Kasumi-1 (cell line): Measurements from ENCODE around the gene GFRA1.

Source experiments
- DNase-seq, 2 experiments: peaks; one replicate each; lab custom pipeline; 2025; lab: John Stamatoyannopoulos, UW

The GFRA1 gene

GRCh38 chr10:116159197-116159596, 113.8 kb downstream of the GFRA1 start:
- DNase-seq, result no peak

DNA sequence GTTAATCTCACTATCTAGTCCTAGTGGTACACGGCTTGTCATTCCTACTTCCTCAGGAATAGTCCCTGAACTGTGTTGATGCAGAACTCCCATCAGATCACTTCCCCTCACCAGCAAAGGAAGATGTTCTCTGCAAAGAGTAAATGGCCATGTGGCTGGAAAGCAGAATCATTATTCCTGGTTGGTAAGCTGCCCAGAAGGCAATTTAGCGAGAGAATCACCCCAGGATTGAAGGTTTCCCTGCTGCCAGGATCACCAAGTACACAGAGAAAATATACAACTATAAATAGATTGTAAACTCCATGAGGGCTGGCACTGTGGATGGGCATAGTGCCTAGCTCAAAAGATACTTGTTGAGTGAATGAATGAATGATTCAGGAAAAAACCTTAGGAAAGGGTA, 115.0 kb downstream of the GFRA1 start:
- DNase-seq, result no peak

- no peak for DNase-seq
These were observed 115.5 kb downstream of the GFRA1 start for GRCh38 chr10:116157485-116157884.

DNA sequence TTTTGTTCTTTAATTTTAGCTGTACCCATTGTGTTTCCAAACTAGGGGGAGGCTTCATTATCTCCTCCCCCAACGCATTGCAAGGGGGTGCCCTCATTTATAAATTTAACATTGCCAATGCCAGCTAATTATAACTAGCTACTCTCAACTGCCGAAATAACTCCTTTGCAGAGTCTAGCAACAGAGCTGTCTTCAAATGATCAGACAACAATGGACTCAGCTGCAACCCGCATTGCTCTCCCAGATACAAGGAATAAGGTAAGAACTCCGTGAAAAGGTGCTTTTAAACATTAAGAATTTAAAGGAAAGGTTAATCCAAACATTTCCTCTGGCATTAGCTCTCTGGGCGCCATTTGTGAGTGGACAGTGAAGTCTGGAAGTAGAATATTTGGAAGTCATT, 116.2 kb downstream of the GFRA1 start:
- no peak for DNase-seq

- DNase-seq, result no peak
These were observed 117.8 kb downstream of the GFRA1 start for GRCh38 chr10:116155191-116155590.

- DNase-seq, result no peak
These were observed 118.4 kb downstream of the GFRA1 start for GRCh38 chr10:116154651-116155050.

- DNase-seq, result no peak
These were observed 121.9 kb downstream of the GFRA1 start for GRCh38 chr10:116151076-116151475.

DNA sequence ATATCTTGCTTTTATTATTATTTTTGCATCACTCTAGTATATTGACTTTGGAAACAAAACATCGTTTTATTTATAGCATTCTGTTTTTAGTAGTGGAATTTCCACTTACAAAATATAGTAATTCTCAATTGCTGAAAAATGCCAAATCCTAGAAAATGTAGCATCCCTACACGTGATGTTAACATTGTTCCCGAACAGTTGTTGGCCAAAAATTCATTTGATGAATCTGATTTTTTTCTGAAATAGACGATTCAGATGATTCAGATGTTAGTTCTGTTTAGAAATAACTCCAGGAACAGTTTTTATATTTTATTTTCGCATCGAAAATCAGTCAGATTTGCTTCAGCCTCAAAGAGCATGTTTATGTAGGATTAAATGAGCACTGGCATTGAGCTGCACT, 122.4 kb downstream of the GFRA1 start:
- no peak for DNase-seq

- DNase-seq, result no peak
These were observed 125.7 kb downstream of the GFRA1 start for GRCh38 chr10:116147147-116147905.

DNA sequence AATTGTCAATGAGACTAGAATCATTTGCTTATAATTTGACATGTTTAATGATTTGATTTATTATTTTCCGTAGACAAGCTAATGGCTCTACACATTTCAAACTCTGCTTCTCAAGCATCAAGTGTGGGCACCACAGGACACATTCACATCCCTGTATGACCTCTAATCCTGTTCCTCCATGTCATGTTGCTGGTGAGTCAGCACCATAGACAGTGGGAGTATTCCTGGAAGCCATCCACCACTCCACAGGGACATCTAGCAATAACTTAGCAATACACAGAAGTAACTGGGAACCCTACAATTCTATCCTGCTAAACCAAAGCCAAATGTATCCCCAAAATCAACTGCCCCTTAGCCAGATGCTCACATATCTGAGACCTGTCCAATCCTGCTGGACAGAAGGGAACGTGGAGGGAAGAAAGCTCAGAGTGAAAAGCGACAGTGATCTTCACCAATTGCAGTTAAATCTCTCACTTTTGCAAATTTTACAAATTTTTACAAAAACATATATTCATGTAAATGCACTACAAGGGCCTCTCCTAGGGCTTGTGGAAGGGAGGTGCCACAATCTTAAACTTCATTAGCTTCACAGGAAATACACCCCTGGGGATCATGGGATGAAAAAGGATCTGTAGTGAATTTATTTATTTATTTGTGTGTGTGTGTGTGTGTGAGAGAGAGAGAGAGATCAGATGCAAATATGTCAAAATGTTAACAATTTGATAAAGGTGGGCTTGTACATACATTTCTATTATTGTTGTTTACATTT, 126.5 kb downstream of the GFRA1 start:
- no peak for DNase-seq

DNA sequence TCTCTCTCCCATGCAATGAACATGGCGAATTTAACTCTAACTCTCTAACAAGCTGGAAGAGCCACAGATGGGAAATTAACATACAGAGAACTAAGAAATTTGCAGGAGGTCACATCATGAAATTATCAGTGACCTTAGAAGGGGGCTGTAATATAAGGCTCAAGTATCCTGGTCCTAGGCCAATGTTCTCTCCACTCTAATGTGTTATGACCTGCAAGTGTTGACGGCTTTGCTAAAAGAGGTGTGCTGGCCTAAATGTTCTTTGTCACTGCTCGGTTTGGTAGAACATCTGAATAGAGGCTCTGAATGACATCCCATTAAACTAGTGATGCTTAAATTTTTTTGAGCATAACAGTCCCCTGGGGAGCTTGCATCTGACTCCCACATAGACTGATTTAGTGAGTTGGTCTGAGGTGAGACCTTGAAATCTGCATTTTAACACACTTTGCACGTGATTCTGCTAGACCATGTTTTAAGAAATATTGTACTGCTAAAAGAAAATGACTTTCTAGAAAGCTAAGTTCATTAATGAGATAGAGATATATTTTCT, 129.3 kb downstream of the GFRA1 start:
- DNase-seq, result no peak

DNA sequence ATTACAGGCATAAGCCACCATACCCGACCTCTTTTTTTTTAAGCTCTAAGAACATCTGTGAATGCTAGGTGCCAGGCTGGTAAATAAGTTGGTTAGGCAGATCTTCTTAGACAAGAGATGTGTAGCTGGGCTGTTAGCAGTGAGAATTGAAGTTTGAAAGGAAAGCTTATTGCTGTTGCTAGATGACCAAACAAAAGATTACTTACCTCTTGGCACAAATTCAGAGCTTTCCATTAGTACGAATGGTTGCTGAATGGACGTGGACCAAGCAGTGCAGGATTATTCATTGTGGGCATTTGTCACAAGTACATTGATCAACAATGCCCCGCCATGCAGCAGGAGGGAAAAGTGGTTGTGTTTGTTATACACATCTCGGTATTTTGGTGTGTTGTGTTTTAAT, 131.2 kb downstream of the GFRA1 start:
- no peak for DNase-seq

DNA sequence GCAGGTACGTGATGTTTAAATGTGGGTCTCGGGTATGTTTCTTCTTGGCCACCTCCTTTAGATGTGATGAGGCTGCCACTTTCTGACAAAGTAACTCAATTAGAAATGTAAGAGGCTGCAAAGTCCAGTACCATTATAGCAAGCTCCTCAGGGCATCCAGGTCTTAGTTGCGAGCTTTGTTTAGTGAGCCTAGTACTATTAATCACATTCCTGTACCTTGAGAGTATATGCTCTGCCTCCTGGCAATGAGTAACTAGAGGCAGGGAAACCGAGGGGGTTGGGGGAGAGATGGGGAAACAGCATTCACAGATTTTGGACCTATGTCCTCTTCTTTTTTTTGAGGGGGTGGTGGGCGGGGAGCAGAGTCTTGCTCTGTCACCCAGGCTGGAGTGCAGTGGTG, 131.8 kb downstream of the GFRA1 start:
- DNase-seq, result no peak

GRCh38 chr10:116139886-116140285, 133.1 kb downstream of the GFRA1 start:
- no peak for DNase-seq

- DNase-seq, result no peak
These were observed 134.1 kb downstream of the GFRA1 start for GRCh38 chr10:116138897-116139296.

DNA sequence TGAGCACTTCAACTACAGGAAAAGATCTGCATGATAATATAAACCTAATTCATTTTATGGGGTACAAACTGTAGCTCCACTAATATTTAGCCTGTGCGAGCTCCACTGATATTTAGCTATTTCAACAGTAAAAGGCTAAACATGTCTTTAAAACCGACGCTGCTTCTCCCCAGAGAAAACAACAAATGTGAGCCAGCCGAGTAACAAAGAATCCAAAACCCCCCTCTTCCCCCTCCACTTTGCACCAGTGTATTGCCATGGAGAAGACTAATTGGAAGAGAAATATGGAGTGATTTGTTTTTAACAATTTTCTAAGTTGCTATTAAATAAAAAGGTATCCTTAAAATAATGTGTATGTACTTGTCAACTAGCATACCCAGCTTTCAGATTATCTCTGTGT, 136.7 kb downstream of the GFRA1 start:
- DNase-seq, result no peak

- no peak for DNase-seq
These were observed 138.7 kb downstream of the GFRA1 start for GRCh38 chr10:116134322-116134721.

DNA sequence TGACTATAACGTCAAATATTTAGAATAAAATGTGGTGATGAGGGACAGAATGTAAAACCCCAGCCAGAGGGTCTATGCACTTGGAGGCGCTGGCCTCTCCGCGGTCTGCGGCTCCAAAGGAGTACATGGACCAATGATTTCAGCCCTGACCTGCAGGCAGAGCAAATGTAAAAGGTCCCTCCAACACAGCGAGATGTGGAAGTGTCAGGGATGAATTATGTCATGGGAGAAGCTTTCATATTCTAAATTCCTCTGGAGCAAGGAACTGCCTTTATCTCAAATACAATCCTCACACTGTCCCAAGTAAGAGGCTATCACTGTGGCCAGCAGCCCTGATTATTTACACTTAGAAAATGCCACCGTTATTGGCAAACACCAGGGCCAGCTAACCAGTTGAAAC, 139.4 kb downstream of the GFRA1 start:
- DNase-seq, result no peak

- no peak for DNase-seq
These were observed 140.1 kb downstream of the GFRA1 start for GRCh38 chr10:116132780-116133399.

DNA sequence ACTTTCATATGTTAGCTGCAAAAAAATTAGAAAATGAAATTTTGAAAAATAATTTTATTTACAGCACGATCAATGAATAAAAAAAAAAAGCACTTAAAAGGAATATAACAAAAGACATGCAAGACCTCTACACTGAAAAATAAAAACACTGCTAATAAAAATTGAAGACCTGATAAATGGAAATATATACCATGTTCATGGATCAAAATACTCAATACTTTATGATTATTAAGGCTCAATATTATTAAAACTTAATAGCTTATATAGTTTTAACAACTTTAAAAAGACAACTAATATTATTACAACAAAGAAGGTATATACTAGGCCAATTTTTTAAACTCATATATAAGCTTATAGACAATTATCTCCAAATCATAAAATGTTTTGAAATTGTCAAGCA, 143.0 kb downstream of the GFRA1 start:
- no peak for DNase-seq

- DNase-seq, result no peak
These were observed 145.9 kb downstream of the GFRA1 start for GRCh38 chr10:116126954-116127695.

- no peak for DNase-seq
These were observed 146.8 kb downstream of the GFRA1 start for GRCh38 chr10:116126239-116126638.
